Neural progenitor cell (in vitro differentiated cells): ENCODE results near the gene CROCC2.

Experiments used
- CTCF ChIP-seq: fragments of 200-600 bp; sonication (generic); IDR thresholded peaks from 2 replicates; pipeline ENCODE4 v1.5.1; 2017; ENCODE audit warnings: antibody characterized with exemption, mild to moderate bottlenecking
- EZH2 ChIP-seq: fragments of 200-600 bp; sonication (generic); IDR thresholded peaks from 2 replicates; pipeline ENCODE4 v1.6.1; 2017; ENCODE audit warnings: antibody characterized with exemption, mild to moderate bottlenecking, moderate library complexity
- EZH2phosphoT487 ChIP-seq: fragments of 200-600 bp; sonication (generic); IDR thresholded peaks from 2 replicates; pipeline ENCODE4 v1.6.1; 2017; ENCODE audit warnings: antibody characterized with exemption

GRCh38 chr2:241020629-241021190 is 114.6 kb downstream of the CROCC2 start:
- no peak for TF ChIP-seq CTCF
- no peak for TF ChIP-seq EZH2phosphoT487
- no peak for TF ChIP-seq EZH2
